Measurements from ENCODE around the gene FAM120A. TPM values are rescaled to one million over a fixed set of nuclear protein-coding genes. Genes with fewer than 3 reads are reported as not detected.

The FAM120A gene
- total RNA-seq, 1 experiment from 2014 or later: 70.5 TPM

DNA sequence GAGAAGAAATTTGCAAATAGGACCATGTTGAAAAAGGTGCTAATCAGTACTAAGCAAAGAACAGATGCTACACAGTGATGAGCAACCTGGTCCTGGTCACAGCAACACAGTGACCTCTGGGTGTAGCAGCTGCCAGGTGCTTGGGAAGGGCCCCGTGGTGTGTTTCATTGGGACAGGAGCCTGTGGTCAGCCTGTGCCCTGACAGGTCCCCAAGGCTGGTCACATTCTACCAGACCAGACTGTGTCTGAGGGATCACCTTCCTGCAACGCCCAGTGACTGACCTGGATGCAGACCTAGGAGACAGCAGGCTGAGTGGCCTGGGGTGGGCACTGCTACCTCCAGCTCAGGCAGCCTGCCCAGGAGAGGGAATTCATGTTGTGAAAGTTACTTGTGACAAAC is 56.7 kb downstream of the FAM120A start:
- no peak for DNase-seq (ENCODE audit: low read depth, low spot score)
- ChIA-PET CTCF (no interaction called here), POLR2A (no interaction called here)
- intact Hi-C loops (cut with micrococcal nuclease; ENCODE audit: unreplicated experiment): no loop called here
- H3K27me3 ChIP-seq (ENCODE audit: control insufficient read depth, insufficient read depth, low read length): no peaks in the 10 kb centered on the region
- no peak overlapping the region for H3K4me3 ChIP-seq (ENCODE audit: low read depth in 2 of 2, low read length in 2 of 2)
- TF ChIP-seq POLR2AphosphoS5 (IDR thresholded peaks at IDR 0.05; ENCODE audit: low read depth, low read length): no peak
- TF ChIP-seq, protein P1, sequence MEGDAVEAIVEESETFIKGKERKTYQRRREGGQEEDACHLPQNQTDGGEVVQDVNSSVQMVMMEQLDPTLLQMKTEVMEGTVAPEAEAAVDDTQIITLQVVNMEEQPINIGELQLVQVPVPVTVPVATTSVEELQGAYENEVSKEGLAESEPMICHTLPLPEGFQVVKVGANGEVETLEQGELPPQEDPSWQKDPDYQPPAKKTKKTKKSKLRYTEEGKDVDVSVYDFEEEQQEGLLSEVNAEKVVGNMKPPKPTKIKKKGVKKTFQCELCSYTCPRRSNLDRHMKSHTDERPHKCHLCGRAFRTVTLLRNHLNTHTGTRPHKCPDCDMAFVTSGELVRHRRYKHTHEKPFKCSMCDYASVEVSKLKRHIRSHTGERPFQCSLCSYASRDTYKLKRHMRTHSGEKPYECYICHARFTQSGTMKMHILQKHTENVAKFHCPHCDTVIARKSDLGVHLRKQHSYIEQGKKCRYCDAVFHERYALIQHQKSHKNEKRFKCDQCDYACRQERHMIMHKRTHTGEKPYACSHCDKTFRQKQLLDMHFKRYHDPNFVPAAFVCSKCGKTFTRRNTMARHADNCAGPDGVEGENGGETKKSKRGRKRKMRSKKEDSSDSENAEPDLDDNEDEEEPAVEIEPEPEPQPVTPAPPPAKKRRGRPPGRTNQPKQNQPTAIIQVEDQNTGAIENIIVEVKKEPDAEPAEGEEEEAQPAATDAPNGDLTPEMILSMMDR (IDR thresholded peaks at IDR 0.05): no peak
- no peak for TF ChIP-seq TCF7L2 (IDR thresholded peaks at IDR 0.05; ENCODE audit: low read depth, low read length)
- TF ChIP-seq, protein P2, sequence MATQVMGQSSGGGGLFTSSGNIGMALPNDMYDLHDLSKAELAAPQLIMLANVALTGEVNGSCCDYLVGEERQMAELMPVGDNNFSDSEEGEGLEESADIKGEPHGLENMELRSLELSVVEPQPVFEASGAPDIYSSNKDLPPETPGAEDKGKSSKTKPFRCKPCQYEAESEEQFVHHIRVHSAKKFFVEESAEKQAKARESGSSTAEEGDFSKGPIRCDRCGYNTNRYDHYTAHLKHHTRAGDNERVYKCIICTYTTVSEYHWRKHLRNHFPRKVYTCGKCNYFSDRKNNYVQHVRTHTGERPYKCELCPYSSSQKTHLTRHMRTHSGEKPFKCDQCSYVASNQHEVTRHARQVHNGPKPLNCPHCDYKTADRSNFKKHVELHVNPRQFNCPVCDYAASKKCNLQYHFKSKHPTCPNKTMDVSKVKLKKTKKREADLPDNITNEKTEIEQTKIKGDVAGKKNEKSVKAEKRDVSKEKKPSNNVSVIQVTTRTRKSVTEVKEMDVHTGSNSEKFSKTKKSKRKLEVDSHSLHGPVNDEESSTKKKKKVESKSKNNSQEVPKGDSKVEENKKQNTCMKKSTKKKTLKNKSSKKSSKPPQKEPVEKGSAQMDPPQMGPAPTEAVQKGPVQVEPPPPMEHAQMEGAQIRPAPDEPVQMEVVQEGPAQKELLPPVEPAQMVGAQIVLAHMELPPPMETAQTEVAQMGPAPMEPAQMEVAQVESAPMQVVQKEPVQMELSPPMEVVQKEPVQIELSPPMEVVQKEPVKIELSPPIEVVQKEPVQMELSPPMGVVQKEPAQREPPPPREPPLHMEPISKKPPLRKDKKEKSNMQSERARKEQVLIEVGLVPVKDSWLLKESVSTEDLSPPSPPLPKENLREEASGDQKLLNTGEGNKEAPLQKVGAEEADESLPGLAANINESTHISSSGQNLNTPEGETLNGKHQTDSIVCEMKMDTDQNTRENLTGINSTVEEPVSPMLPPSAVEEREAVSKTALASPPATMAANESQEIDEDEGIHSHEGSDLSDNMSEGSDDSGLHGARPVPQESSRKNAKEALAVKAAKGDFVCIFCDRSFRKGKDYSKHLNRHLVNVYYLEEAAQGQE (IDR thresholded peaks at IDR 0.05; ENCODE audit: insufficient read depth in 1 of 2, low read depth in 2 of 2, low read length in 1 of 2): no peak
- TF ChIP-seq SIN3A (IDR thresholded peaks at IDR 0.05; ENCODE audit: borderline replicate concordance, insufficient read depth, low read depth, low read length): no peak
- H3K4me1 ChIP-seq (ENCODE audit: control insufficient read depth, insufficient read depth, low read length): no peaks in the 10 kb centered on the region
- no peak overlapping the region for H3K27ac ChIP-seq (ENCODE audit: low read length)
- H3K9me3 ChIP-seq (ENCODE audit: control insufficient read depth, insufficient read depth, low read depth, low read length): no peaks in the 10 kb centered on the region
- ATAC-seq: no peak
- no TSS peak for BruUV-seq (replicated peaks)
- in situ Hi-C loops (cut with HindIII; ENCODE audit: low pct_unique_long_range_greater_than_20kb, low sequenced_read_pairs): no loop called here
- no peaks in the 10 kb centered on the region for H3K36me3 ChIP-seq (ENCODE audit: control insufficient read depth, insufficient read depth, low read length)

DNA sequence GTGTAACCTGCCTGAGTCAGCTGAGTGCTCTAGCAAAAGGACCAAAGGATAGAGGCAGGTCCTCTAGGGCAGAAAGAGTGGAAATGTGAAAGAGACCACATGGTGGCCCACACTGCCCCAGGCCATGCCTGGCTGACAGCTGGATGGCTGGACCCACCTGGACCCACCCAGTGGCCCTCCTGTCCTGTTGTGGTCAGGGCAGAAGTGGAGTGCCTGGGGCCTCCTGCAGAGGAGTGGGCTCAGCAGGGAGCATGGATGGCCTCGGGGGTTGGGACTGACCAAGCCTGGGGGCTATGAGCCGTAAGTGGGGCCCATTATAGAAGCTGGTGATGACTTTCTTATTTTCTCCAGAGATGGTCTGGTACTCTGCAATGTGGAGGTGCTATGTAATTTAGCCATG is 57.6 kb downstream of the FAM120A start:
- Histone ChIP-seq H3K36me3 (ENCODE audit: control insufficient read depth, insufficient read depth, low read length) (no peaks in the 10 kb centered on the region), H3K9me3 (ENCODE audit: control insufficient read depth, insufficient read depth, low read depth, low read length) (no peaks in the 10 kb centered on the region), H3K27ac (ENCODE audit: low read length) (no peak overlapping the region), H3K4me3 (ENCODE audit: low read depth in 2 of 2, low read length in 2 of 2) (no peak overlapping the region), H3K27me3 (ENCODE audit: control insufficient read depth, insufficient read depth, low read length) (no peaks in the 10 kb centered on the region), H3K4me1 (ENCODE audit: control insufficient read depth, insufficient read depth, low read length) (no peaks in the 10 kb centered on the region)
- in situ Hi-C loops (cut with HindIII; ENCODE audit: low pct_unique_long_range_greater_than_20kb, low sequenced_read_pairs) (no loop called here), intact Hi-C loops (cut with micrococcal nuclease; ENCODE audit: unreplicated experiment) (no loop called here)
- BruUV-seq (replicated peaks): no TSS peak
- ChIA-PET POLR2A (no interaction called here), CTCF (no interaction called here)
- TF ChIP-seq POLR2AphosphoS5 (IDR thresholded peaks at IDR 0.05; ENCODE audit: low read depth, low read length) (no peak), SIN3A (IDR thresholded peaks at IDR 0.05; ENCODE audit: borderline replicate concordance, insufficient read depth, low read depth, low read length) (no peak)
- TF ChIP-seq, protein P2 (IDR thresholded peaks at IDR 0.05; ENCODE audit: insufficient read depth in 1 of 2, low read depth in 2 of 2, low read length in 1 of 2): no peak
- ATAC-seq: no peak
- no peak for DNase-seq (ENCODE audit: low read depth, low spot score)
